ENCODE results near the gene STX16. TPM values are rescaled to one million over a fixed set of nuclear protein-coding genes. Genes with fewer than 3 reads are reported as not detected.

STX16 gene
- polyA plus RNA-seq, 3 donors: 15.6 to 165 (median 27.4) TPM

DNA sequence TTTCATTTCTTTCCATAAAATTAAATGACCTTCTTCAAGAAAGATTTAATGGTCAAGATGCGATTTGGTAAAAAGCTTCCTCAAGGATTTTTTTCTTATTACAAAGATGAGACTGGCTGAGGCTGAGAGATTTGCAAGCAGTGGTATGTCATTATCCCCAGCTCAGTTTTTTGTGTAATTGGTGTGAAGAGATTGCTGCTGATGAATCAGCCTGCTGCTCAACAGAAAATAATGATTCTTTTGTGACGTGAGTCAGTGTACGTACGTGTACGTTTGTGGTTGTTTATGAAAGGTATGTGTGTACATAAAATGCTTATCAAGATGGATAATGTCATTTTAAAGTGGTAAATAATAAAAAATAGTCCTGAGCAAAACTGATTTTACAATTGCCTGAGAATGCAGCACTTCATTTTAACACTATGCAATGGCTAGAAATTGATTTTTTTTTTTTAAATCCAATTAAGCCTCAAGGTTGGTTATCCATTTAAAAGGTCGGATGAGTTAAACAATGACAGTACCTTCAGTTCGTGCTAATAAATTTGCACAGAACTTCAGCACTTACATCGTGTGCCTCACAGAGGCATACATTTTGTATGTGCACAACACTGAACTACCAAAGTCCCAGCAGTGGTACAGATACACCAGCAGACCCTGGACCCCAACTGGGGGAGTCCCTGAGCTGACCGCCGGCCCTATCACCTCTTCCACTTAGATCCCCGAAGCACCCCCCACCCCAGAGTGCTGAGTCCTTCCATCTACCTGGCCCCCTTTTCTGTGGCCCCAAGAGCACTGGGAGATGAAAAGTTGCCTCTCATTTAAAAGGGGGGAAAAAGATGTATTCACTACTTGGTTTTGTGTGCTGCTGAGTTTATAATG, 31.8 kb downstream of the STX16 start:
- Histone ChIP-seq H3K9me3 (replicated peaks in 1 of 2; ENCODE audit: control insufficient read depth in 1 of 2, insufficient read depth in 1 of 2, low read length in 2 of 2) (no peaks in the 10 kb centered on the region), H3K4me3 (replicated peaks in 1 of 3; ENCODE audit: low read depth in 2 of 3, low read length in 3 of 3) (no peak overlapping the region), H4K20me1 (ENCODE audit: insufficient read depth, low read length) (peaks cover 7% of the 10 kb centered on the region), H3K9ac (ENCODE audit: insufficient read depth, low read length, poor library complexity, severe bottlenecking) (no peak overlapping the region), H3K4me1 (ENCODE audit: control insufficient read depth in 1 of 2, insufficient read depth in 2 of 2, low read length in 2 of 2) (no peaks in the 10 kb centered on the region), H3K4me2 (replicated peaks; ENCODE audit: extremely low read depth, low read length, poor library complexity, severe bottlenecking) (no peak overlapping the region), H3K79me2 (ENCODE audit: insufficient read depth, low read length) (no peaks in the 10 kb centered on the region), H3K27ac (ENCODE audit: low read depth in 1 of 2, low read length in 2 of 2) (no peak overlapping the region), H2AFZ (ENCODE audit: insufficient read depth, low read depth, low read length, poor library complexity, severe bottlenecking) (no peak overlapping the region), H3K36me3 (replicated peaks in 1 of 2; ENCODE audit: control insufficient read depth in 1 of 2, insufficient read depth in 2 of 2, low read length in 2 of 2) (peaks cover 21 to 64% of the 10 kb centered on the region in 2 donors), H3K27me3 (ENCODE audit: control insufficient read depth in 2 of 2, insufficient read depth in 2 of 2, low read length in 2 of 2) (no peaks in the 10 kb centered on the region)
- Mint-ChIP-seq H3K9me3 (peaks cover 0 to 3% (median 0%) of the 10 kb centered on the region in 7 donors), H3K27ac (no peak overlapping the region), H3K4me3 (no peak overlapping the region), H3K36me3 (peaks cover 46 to 56% of the 10 kb centered on the region in 2 donors), H3K4me1 (no peaks in the 10 kb centered on the region), H3K27me3 (ENCODE audit: low read depth in 3 of 3) (peaks cover 0 to 2% (median 2%) of the 10 kb centered on the region in 3 donors)
- TF ChIP-seq, protein P1, sequence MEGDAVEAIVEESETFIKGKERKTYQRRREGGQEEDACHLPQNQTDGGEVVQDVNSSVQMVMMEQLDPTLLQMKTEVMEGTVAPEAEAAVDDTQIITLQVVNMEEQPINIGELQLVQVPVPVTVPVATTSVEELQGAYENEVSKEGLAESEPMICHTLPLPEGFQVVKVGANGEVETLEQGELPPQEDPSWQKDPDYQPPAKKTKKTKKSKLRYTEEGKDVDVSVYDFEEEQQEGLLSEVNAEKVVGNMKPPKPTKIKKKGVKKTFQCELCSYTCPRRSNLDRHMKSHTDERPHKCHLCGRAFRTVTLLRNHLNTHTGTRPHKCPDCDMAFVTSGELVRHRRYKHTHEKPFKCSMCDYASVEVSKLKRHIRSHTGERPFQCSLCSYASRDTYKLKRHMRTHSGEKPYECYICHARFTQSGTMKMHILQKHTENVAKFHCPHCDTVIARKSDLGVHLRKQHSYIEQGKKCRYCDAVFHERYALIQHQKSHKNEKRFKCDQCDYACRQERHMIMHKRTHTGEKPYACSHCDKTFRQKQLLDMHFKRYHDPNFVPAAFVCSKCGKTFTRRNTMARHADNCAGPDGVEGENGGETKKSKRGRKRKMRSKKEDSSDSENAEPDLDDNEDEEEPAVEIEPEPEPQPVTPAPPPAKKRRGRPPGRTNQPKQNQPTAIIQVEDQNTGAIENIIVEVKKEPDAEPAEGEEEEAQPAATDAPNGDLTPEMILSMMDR (IDR thresholded peaks at IDR 0.05): no peak
- intact Hi-C loops (cut with micrococcal nuclease): no loop called here
- 100% methylated on average over 4 of the region's 11 CpGs for WGBS (ENCODE audit: insufficient coverage)
- DNase-seq: no peak

DNA sequence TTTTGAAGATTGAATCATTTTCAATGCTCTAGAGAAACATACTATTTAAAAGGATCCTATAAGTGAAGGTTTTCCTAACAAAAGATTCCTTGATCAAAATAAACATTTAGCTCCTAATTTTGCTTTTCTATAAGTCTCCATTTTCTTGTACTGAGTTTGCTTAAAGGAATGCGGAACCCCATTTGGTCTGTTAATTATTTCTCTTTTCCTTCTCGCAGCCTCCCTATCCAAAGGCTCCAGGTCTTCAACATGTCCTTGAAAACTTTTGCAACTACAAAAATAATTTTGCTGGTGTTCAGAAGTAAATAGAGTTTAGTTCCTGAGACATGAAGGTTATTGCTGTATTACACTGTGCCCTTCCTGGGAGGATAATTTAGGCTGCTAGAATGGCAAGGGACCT, 33.2 kb downstream of the STX16 start:
- peaks cover 8 to 10% of the 10 kb centered on the region in 2 donors for H3K4me1 ChIP-seq (ENCODE audit: control insufficient read depth in 1 of 2, insufficient read depth in 2 of 2, low read length in 2 of 2)
- intact Hi-C loops (cut with micrococcal nuclease): no loop called here
- TF ChIP-seq, protein P1 (IDR thresholded peaks at IDR 0.05): no peak
- Mint-ChIP-seq H3K27me3 (ENCODE audit: low read depth in 3 of 3) (peaks cover 0 to 2% (median 2%) of the 10 kb centered on the region in 3 donors), H3K4me3 (no peak overlapping the region), H3K4me1 (peaks cover 11% of the 10 kb centered on the region), H3K27ac (no peak overlapping the region), H3K36me3 (peaks cover 41 to 49% of the 10 kb centered on the region in 2 donors), H3K9me3 (peaks cover 0 to 3% (median 0%) of the 10 kb centered on the region in 7 donors)
- no CpG with 5 or more reads among the region's 2 CpGs for WGBS (ENCODE audit: insufficient coverage)
- H3K79me2 ChIP-seq (ENCODE audit: insufficient read depth, low read length): no peaks in the 10 kb centered on the region
- H2AFZ ChIP-seq (ENCODE audit: insufficient read depth, low read depth, low read length, poor library complexity, severe bottlenecking): no peak overlapping the region
- H3K27ac ChIP-seq (ENCODE audit: low read depth in 1 of 2, low read length in 2 of 2): no peak overlapping the region
- H3K36me3 ChIP-seq (replicated peaks in 1 of 2; ENCODE audit: control insufficient read depth in 1 of 2, insufficient read depth in 2 of 2, low read length in 2 of 2): peaks cover 13 to 50% of the 10 kb centered on the region in 2 donors
- H3K27me3 ChIP-seq (ENCODE audit: control insufficient read depth in 2 of 2, insufficient read depth in 2 of 2, low read length in 2 of 2): no peaks in the 10 kb centered on the region
- no peak overlapping the region for H3K4me3 ChIP-seq (replicated peaks in 1 of 3; ENCODE audit: low read depth in 2 of 3, low read length in 3 of 3)
- H3K4me2 ChIP-seq (replicated peaks; ENCODE audit: extremely low read depth, low read length, poor library complexity, severe bottlenecking): no peak overlapping the region
- H3K9ac ChIP-seq (ENCODE audit: insufficient read depth, low read length, poor library complexity, severe bottlenecking): no peak overlapping the region
- no peak for DNase-seq
- no peaks in the 10 kb centered on the region for H3K9me3 ChIP-seq (replicated peaks in 1 of 2; ENCODE audit: control insufficient read depth in 1 of 2, insufficient read depth in 1 of 2, low read length in 2 of 2)
- no peaks in the 10 kb centered on the region for H4K20me1 ChIP-seq (ENCODE audit: insufficient read depth, low read length)

Data from CD14-positive monocyte (primary cell).